ENCODE data around the gene PDE10A.

The PDE10A gene

GRCh38 chr6:165662749-165663376 is at the start of gene PDE10A:
Gene PDE10A, minus strand, starts transcription at chr6:165663241. Its CDS starts 430 bp downstream, at chr6:165662811.
- no peak for DNase-seq (ENCODE audit: low read depth)

- no peak for DNase-seq (ENCODE audit: low read depth)
These were observed 46.0 kb upstream of the PDE10A start for GRCh38 chr6:165708985-165709576.

GRCh38 chr6:165707067-165707853 is 44.2 kb upstream of the PDE10A start:
- no peak for DNase-seq (ENCODE audit: low read depth)

GRCh38 chr6:165705941-165706340 is 42.9 kb upstream of the PDE10A start:
- DNase-seq (ENCODE audit: low read depth) = no peak

- no peak for DNase-seq (ENCODE audit: low read depth)
These were observed 41.2 kb upstream of the PDE10A start for GRCh38 chr6:165704045-165704748.

GRCh38 chr6:165702669-165703068 is 39.6 kb upstream of the PDE10A start:
- DNase-seq (ENCODE audit: low read depth) = no peak

- no peak for DNase-seq (ENCODE audit: low read depth)
These were observed 38.7 kb upstream of the PDE10A start for GRCh38 chr6:165701564-165702354.

- DNase-seq (ENCODE audit: low read depth) = no peak
These were observed 38.0 kb upstream of the PDE10A start for GRCh38 chr6:165701005-165701404.

GRCh38 chr6:165698868-165699267 is 35.8 kb upstream of the PDE10A start:
- no peak for DNase-seq (ENCODE audit: low read depth)

- DNase-seq (ENCODE audit: low read depth) = no peak
These were observed 34.1 kb upstream of the PDE10A start for GRCh38 chr6:165697171-165697570.

GRCh38 chr6:165695722-165696515 is 32.9 kb upstream of the PDE10A start:
- DNase-seq (ENCODE audit: low read depth) = no peak

GRCh38 chr6:165694296-165694695 is 31.3 kb upstream of the PDE10A start:
- DNase-seq (ENCODE audit: low read depth) = no peak

GRCh38 chr6:165692106-165692653 is 29.1 kb upstream of the PDE10A start:
- DNase-seq (ENCODE audit: low read depth) = no peak

- no peak for DNase-seq (ENCODE audit: low read depth)
These were observed 26.7 kb upstream of the PDE10A start for GRCh38 chr6:165689699-165690098.

- no peak for DNase-seq (ENCODE audit: low read depth)
These were observed 23.7 kb upstream of the PDE10A start for GRCh38 chr6:165686596-165687365.

GRCh38 chr6:165685302-165685701 is 22.3 kb upstream of the PDE10A start:
- DNase-seq (ENCODE audit: low read depth) = no peak

- no peak for DNase-seq (ENCODE audit: low read depth)
These were observed 21.3 kb upstream of the PDE10A start for GRCh38 chr6:165684333-165684732.

GRCh38 chr6:165680975-165681374 is 17.9 kb upstream of the PDE10A start:
- no peak for DNase-seq (ENCODE audit: low read depth)

- DNase-seq (ENCODE audit: low read depth) = no peak
These were observed 16.3 kb upstream of the PDE10A start for GRCh38 chr6:165679326-165679725.

- DNase-seq (ENCODE audit: low read depth) = no peak
These were observed 15.9 kb upstream of the PDE10A start for GRCh38 chr6:165678904-165679303.

Measured in CMK (cell line).